Measurements from ENCODE around the gene KRTAP6-3. TPM values are rescaled to one million over a fixed set of nuclear protein-coding genes. Genes with fewer than 3 reads are reported as not detected.

Gene KRTAP6-3
- polyA plus RNA-seq, 12 donors = not detected

DNA sequence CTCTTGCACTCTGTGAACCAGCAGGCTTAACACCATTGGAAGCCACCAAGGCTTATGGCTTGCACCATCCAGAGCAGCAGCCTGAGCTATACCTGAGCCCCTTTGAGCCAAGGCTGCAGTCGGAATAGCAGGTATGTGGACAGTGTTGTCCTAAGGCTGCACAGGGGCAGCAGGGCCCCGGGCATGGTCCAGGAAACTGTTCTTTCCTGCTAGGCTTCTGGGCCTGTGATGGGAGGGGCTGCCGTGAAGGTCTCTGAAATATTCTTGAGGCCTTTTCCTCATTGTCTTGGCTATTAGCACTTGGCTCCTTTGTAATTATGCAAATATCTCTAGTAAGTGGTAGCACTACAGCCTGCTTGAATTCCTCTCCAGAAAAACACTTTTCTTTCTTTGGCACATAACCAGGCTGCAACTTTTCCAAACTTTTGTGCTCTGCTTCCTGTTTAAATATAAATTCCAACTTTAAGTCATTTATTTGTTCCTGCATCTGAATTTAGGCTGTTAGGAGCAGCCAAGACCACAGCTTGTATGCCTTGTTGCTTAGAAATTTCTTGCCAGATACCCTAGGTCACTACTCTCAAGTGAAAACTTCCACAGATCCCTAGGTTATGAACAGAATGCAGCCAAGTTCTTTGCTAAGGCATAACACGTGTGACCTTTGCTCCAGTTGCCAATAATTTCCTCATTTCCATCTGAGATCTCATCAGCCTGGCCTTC is 33.4 kb downstream of the KRTAP6-3 start:
- DNase-seq = peak; percentile 22

DNA sequence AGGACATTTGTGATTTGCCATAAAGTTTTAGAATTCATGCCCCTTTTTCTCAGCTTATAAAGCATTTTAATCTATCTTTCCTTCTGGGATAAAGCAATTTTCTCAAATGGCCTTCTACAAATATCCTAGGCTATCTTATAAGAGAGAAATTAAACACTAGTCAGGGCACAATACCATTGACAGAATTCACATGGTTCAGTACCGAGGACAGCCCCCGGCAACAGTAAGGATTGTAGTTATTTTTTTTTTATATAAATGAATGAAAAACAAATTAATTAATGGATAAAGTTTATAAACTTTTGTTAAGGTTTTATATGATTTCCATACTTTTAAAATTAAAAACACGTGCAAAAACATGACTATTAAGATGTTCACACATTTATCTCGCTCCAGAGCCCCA is 35.9 kb downstream of the KRTAP6-3 start:
- DNase-seq = no peak

DNA sequence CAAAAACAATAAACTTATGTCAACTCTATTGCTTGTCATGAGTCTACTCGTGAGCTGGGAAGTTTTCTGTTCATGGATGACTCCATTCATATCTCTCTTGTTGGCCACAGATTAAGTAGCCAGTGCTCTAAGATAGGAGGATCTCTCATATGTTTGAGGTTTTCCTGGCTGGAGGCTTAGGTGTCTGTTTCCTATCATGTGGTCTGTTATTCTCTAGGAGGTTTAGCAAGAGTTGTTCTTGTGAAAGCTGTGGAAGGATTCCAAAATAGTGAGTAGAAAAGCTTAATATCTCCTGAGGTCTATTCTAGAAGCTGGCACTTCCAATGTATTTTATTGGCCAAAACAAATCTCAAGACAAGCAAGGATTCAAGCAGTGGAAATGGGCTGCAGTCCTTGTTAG is 37.0 kb downstream of the KRTAP6-3 start:
- peak; percentile 0 for DNase-seq

DNA sequence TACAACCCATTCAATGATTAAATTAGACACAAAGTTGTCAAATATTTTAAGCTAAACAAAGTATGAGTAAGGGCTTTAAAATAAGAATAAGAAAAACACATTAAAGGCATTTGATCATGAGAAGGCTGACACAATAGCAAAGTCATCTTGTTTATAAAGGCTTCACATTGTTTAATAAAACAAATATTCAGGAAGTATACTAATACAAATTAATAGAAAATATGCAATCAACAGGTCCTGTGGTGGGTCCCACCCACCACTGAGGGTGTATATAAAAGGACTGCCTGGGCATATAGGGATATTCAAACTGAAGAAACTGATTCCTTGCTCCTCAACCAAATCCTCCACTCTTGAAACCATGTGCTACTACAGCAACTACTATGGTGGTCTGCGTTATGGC is 42.7 kb downstream of the KRTAP6-3 start, which contains the start of gene KRTAP20-2:
Gene KRTAP20-2, plus strand, starts transcription at position 301 of the 400 bp plus-strand sequence. Its CDS starts 58 bp downstream, at position 359.
- no peak for DNase-seq

GRCh38 chr21:30638686-30639085 is 46.4 kb downstream of the KRTAP6-3 start:
- no peak for DNase-seq

GRCh38 chr21:30642564-30642963 is 50.3 kb downstream of the KRTAP6-3 start, which contains the start of gene KRTAP20-3:
KRTAP20-3 (plus strand) TSS chr21:30642864.
- DNase-seq = no peak

Other genes starting within 250 kb of the KRTAP6-3 start
- gene KRTAP23-1, start 243.8 kb upstream of the KRTAP6-3 start, polyA plus RNA-seq (ENCODE audit: insufficient read length in 12 of 12) = not detected
- gene KRTAP13-2, start 220.2 kb upstream of the KRTAP6-3 start, polyA plus RNA-seq (ENCODE audit: insufficient read length in 12 of 12) = not detected
- not detected for gene KRTAP13-1, start 196.4 kb upstream of the KRTAP6-3 start, polyA plus RNA-seq (ENCODE audit: insufficient read length in 12 of 12)
- gene KRTAP13-3, start 166.5 kb upstream of the KRTAP6-3 start, polyA plus RNA-seq (ENCODE audit: insufficient read length in 12 of 12) = not detected
- not detected for gene KRTAP13-4, start 162.2 kb upstream of the KRTAP6-3 start, polyA plus RNA-seq (ENCODE audit: insufficient read length in 12 of 12)
- not detected for gene KRTAP15-1, start 152.2 kb upstream of the KRTAP6-3 start, polyA plus RNA-seq (ENCODE audit: insufficient read length in 12 of 12)
- not detected for gene KRTAP19-1, start 112.1 kb upstream of the KRTAP6-3 start, polyA plus RNA-seq (ENCODE audit: insufficient read length in 12 of 12)
- gene KRTAP19-2, start 105.0 kb upstream of the KRTAP6-3 start, polyA plus RNA-seq (ENCODE audit: insufficient read length in 12 of 12) = not detected
- gene KRTAP19-3, start 100.4 kb upstream of the KRTAP6-3 start, polyA plus RNA-seq (ENCODE audit: insufficient read length in 12 of 12) = not detected
- not detected for gene KRTAP19-4, start 95.3 kb upstream of the KRTAP6-3 start, polyA plus RNA-seq (ENCODE audit: insufficient read length in 12 of 12)
- not detected for gene KRTAP19-5, start 90.3 kb upstream of the KRTAP6-3 start, polyA plus RNA-seq (ENCODE audit: insufficient read length in 12 of 12)
- not detected for gene KRTAP19-6, start 50.6 kb upstream of the KRTAP6-3 start, polyA plus RNA-seq (ENCODE audit: insufficient read length in 12 of 12)
- gene KRTAP19-7, start 31.1 kb upstream of the KRTAP6-3 start, polyA plus RNA-seq (ENCODE audit: insufficient read length in 12 of 12) = not detected
- not detected for gene KRTAP22-2, start 2.0 kb upstream of the KRTAP6-3 start, polyA plus RNA-seq (ENCODE audit: insufficient read length in 12 of 12)
- gene KRTAP6-2, start 6.5 kb downstream of the KRTAP6-3 start, polyA plus RNA-seq (ENCODE audit: insufficient read length in 12 of 12) = not detected
- gene KRTAP22-1, start 8.6 kb downstream of the KRTAP6-3 start, polyA plus RNA-seq (ENCODE audit: insufficient read length in 12 of 12) = not detected
- not detected for gene KRTAP6-1, start 21.5 kb downstream of the KRTAP6-3 start, polyA plus RNA-seq (ENCODE audit: insufficient read length in 12 of 12)
- not detected for gene KRTAP20-1, start 24.0 kb downstream of the KRTAP6-3 start, polyA plus RNA-seq (ENCODE audit: insufficient read length in 12 of 12)
- gene KRTAP20-4, start 28.2 kb downstream of the KRTAP6-3 start, polyA plus RNA-seq (ENCODE audit: insufficient read length in 12 of 12) = not detected
- not detected for gene KRTAP20-2, start 42.8 kb downstream of the KRTAP6-3 start, polyA plus RNA-seq (ENCODE audit: insufficient read length in 12 of 12)
- gene KRTAP20-3, start 50.4 kb downstream of the KRTAP6-3 start, polyA plus RNA-seq (ENCODE audit: insufficient read length in 12 of 12) = not detected
- not detected for gene KRTAP21-3, start 126.3 kb downstream of the KRTAP6-3 start, polyA plus RNA-seq (ENCODE audit: insufficient read length in 12 of 12)
- not detected for gene KRTAP21-2, start 154.8 kb downstream of the KRTAP6-3 start, polyA plus RNA-seq (ENCODE audit: insufficient read length in 12 of 12)
- not detected for gene KRTAP21-1, start 163.0 kb downstream of the KRTAP6-3 start, polyA plus RNA-seq (ENCODE audit: insufficient read length in 12 of 12)
- not detected for gene KRTAP8-1, start 220.8 kb downstream of the KRTAP6-3 start, polyA plus RNA-seq (ENCODE audit: insufficient read length in 12 of 12)
- gene KRTAP7-1, start 237.3 kb downstream of the KRTAP6-3 start, polyA plus RNA-seq (ENCODE audit: insufficient read length in 12 of 12) = not detected